MCF 10A (cell line): ENCODE measurements around the gene FBXW5. TPM values are rescaled to one million over a fixed set of nuclear protein-coding genes. Genes with fewer than 3 reads are reported as not detected.

Source experiments
- BruUV-seq: library from RNA; stranded (reverse); fragments of 400-500 nt; replicated peaks from 2 replicates; lab custom pipeline; 2021; lab: Mats Ljungman, UMichigan
- CTCF ChIA-PET: fragments of 300-600 bp; sonication (Branson Sonifier 250); formaldehyde crosslinking; extraction: SDS; loops from one replicate; lab custom pipeline; 2021; ENCODE audit warnings: antibody characterized with exemption, inconsistent platforms; lab: Yijun Ruan, JAX
- POLR2A ChIA-PET: fragments of 300-600, 350-650 bp; sonication (Branson Sonifier 250); formaldehyde crosslinking; extraction: SDS; loops from one replicate; lab custom pipeline; 2020; ENCODE audit warnings: antibody characterized with exemption, inconsistent platforms; lab: Yijun Ruan, JAX
- DNase-seq: peaks from one replicate; pipeline ENCODE4 v3.0.0-alpha.2; 2018; ENCODE audit not compliant: unreplicated experiment
- H3K27ac Mint-ChIP-seq: one replicate; pipeline ENCODE4 v1.8.0; 2022; ENCODE audit warnings: mild to moderate bottlenecking, low read depth, mixed read lengths; ENCODE audit not compliant: unreplicated experiment
- H3K27me3 Mint-ChIP-seq: one replicate; pipeline ENCODE4 v1.8.0; 2022; ENCODE audit warnings: mixed read lengths; ENCODE audit not compliant: insufficient read depth, unreplicated experiment
- H3K36me3 Mint-ChIP-seq: one replicate; pipeline ENCODE4 v1.8.0; 2022; ENCODE audit warnings: mild to moderate bottlenecking, moderate library complexity, mixed read lengths; ENCODE audit not compliant: insufficient read depth, unreplicated experiment
- H3K4me1 Mint-ChIP-seq: one replicate; pipeline ENCODE4 v1.8.0; 2022; ENCODE audit warnings: mixed read lengths; ENCODE audit not compliant: insufficient read depth, unreplicated experiment
- H3K4me3 Mint-ChIP-seq: one replicate; pipeline ENCODE4 v1.8.0; 2022; ENCODE audit warnings: mild to moderate bottlenecking, moderate library complexity, mixed read lengths; ENCODE audit not compliant: unreplicated experiment
- H3K9me3 Mint-ChIP-seq: one replicate; pipeline ENCODE4 v1.8.0; 2022; ENCODE audit warnings: mixed read lengths; ENCODE audit not compliant: unreplicated experiment
- intact Hi-C: fragments of 100-400 bp; cut with micrococcal nuclease; formaldehyde crosslinking; loops from 2 replicates; pipeline ENCODE4 v1.14.1; 2022
- total RNA-seq: library from RNA; stranded (reverse); gene quantifications from 2 replicates; pipeline ENCODE4 v1.2.3, GENCODE V29; 2022
- TF ChIP-seq, protein P1 (sequence below): fragments of 200-600 bp; IDR thresholded peaks from one replicate; pipeline ENCODE4 v1.8.0; 2022; ENCODE audit warnings: antibody characterized with exemption, mild to moderate bottlenecking; ENCODE audit not compliant: unreplicated experiment

The FBXW5 gene
- total RNA-seq, 1 experiment from 2014 or later: 100 TPM

GRCh38 chr9:136984464-136985026 is 40.0 kb upstream of the FBXW5 start:
- TF ChIP-seq, protein P1, sequence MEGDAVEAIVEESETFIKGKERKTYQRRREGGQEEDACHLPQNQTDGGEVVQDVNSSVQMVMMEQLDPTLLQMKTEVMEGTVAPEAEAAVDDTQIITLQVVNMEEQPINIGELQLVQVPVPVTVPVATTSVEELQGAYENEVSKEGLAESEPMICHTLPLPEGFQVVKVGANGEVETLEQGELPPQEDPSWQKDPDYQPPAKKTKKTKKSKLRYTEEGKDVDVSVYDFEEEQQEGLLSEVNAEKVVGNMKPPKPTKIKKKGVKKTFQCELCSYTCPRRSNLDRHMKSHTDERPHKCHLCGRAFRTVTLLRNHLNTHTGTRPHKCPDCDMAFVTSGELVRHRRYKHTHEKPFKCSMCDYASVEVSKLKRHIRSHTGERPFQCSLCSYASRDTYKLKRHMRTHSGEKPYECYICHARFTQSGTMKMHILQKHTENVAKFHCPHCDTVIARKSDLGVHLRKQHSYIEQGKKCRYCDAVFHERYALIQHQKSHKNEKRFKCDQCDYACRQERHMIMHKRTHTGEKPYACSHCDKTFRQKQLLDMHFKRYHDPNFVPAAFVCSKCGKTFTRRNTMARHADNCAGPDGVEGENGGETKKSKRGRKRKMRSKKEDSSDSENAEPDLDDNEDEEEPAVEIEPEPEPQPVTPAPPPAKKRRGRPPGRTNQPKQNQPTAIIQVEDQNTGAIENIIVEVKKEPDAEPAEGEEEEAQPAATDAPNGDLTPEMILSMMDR: no peak
- Mint-ChIP-seq H3K4me1 (no peaks in the 10 kb centered on the region), H3K36me3 (no peaks in the 10 kb centered on the region), H3K27me3 (no peaks in the 10 kb centered on the region), H3K9me3 (no peaks in the 10 kb centered on the region), H3K4me3 (no peak overlapping the region), H3K27ac (no peak overlapping the region)
- BruUV-seq: no TSS peak
- ChIA-PET POLR2A (no interaction called here), CTCF (interaction anchor here (0.9 kb wide), 1 partner anchor 44 kb away, joined by 4 read pairs; no protein-coding TSS in a partner anchor)
- intact Hi-C loops: no loop called here
- no peak for DNase-seq

DNA sequence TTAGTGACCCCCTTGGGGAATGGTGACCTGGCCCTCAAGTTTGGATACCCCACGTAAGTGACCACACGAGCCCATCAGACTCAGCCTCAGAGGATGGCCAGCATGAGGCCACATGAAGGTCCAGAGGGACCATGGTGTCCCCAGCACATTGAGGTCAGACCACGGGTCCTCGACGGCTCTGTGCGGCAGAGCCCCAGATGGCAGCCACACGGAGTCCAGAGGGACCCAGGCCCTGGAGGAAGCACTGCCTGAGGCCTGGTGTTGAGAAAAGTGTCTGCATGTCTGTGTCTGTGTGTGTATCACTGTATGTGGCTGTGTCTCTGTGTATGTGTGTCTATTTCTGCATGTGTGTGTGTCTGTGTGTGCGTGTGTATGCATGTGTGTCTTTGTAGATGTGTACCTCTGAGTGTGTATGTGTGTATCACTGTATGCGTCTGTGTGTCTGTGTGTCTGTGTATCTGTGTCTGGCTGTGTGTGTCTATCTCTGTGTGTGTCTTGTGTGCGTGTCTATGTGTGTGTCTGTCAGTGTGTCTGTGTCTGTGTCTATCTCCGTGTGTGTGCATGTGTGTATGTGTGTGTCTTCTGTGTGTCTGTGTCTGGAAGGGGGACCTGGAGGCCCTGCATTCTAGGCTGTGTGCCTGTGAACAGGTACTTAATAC is 39.2 kb upstream of the FBXW5 start:
- no peaks in the 10 kb centered on the region for H3K36me3 Mint-ChIP-seq
- TF ChIP-seq, protein P1: no peak
- no peaks in the 10 kb centered on the region for H3K27me3 Mint-ChIP-seq
- no peak overlapping the region for H3K4me3 Mint-ChIP-seq
- ChIA-PET POLR2A (no interaction called here), CTCF (no interaction called here)
- BruUV-seq: no TSS peak
- intact Hi-C loops: no loop called here
- H3K4me1 Mint-ChIP-seq: no peaks in the 10 kb centered on the region
- no peak overlapping the region for H3K27ac Mint-ChIP-seq
- no peak for DNase-seq
- H3K9me3 Mint-ChIP-seq: no peaks in the 10 kb centered on the region

DNA sequence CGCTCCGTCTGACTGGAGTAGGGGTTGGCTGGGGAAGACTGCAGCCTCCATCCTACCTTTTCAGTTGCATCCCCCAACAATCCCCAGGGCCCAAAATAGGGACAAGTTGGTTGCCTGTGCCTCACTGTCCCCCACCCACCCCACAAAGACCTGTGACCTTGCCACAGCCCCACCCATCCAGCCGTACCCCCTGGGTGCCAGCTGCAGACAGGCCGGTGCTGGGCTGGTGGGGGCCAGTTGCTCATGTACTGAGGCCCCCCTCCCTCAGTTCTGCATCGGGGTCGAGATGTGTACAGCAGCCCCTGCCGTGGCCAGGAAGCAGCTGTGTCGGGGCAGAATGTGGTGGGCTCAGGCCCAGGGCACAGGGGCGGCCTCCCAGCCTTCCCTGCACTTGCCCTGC is 38.6 kb upstream of the FBXW5 start:
- CTCF ChIA-PET: no interaction called here
- BruUV-seq: no TSS peak
- no peaks in the 10 kb centered on the region for H3K36me3 Mint-ChIP-seq
- no peak for DNase-seq
- no peaks in the 10 kb centered on the region for H3K9me3 Mint-ChIP-seq
- POLR2A ChIA-PET: no interaction called here
- no peak overlapping the region for H3K27ac Mint-ChIP-seq
- H3K4me3 Mint-ChIP-seq: no peak overlapping the region
- TF ChIP-seq, protein P1: no peak
- H3K27me3 Mint-ChIP-seq: no peaks in the 10 kb centered on the region
- intact Hi-C loops: no loop called here
- no peaks in the 10 kb centered on the region for H3K4me1 Mint-ChIP-seq

DNA sequence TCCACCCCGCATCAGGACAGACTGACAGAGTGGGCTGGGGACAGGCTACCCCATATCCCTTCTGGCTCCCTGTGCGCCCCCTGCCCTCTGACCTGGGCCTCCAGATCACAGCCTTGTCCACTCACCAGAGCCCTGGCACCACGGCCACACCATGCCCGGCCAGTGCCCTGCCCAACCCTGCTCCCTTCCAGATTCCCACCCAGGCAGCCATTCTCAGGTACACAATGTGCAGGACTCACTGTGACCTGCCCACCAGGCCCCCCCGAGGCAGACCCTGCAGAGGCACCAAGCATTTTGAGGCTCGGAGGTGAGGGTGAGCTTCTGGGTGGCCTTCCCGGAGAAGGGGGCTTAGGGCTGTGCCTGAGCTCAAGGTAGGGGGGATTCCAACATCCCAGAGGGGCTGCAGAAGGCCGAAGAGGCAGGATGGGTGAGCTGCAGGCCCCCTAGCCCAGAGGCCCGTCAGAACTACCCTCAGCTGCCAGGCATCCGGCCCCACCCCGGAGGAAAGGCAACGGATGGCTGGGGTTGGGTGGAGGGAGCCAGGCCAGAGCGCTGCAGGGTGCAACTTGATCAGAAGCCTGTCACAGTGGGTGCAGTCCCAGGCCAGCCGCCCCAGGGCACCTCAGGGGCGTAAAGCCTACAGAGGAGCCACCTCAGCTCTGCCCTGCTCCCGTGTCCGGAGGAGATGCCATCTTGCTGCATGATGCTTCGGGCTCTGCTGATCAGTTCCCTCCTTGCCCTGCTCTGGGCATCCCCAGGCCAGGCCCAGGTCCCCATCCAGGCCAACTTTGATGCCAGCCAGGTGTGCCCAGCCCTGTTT is 37.9 kb upstream of the FBXW5 start, which contains the start of gene LCNL1:
LCNL1 (plus strand) TSS at position 762 of the 820 bp plus-strand sequence. CDS start 594 bp downstream, outside the sequence.
- H3K9me3 Mint-ChIP-seq: no peaks in the 10 kb centered on the region
- intact Hi-C loops: no loop called here
- DNase-seq: no peak
- H3K4me3 Mint-ChIP-seq: no peak within 1 kb of the TSS
- POLR2A ChIA-PET: no interaction called here
- no peak within 1 kb of the TSS for H3K27ac Mint-ChIP-seq
- no peaks in the 10 kb centered on the region for H3K36me3 Mint-ChIP-seq
- H3K4me1 Mint-ChIP-seq: no peaks in the 10 kb centered on the region
- TF ChIP-seq, protein P1: no peak
- CTCF ChIA-PET: no interaction called here
- no peaks in the 10 kb centered on the region for H3K27me3 Mint-ChIP-seq
- no TSS peak for BruUV-seq
